GM12878 (cell line): ENCODE results near the gene ZBTB32. TPM values are rescaled to one million over a fixed set of nuclear protein-coding genes. Genes with fewer than 3 reads are reported as not detected.
A peak's percentile ranks its signal among the peaks of the same experiment; 100 is the strongest.
"Not testable (repeated sequence)": the region's sequence is repeated elsewhere in the genome, so short reads cannot be mapped to it uniquely, and the experiment has no call there.

Source experiments
- ATAC-seq: fragments of 200-7000 bp; cut with Tn5 transposase; 3 replicates; pipeline ENCODE4 v1.9.1; 2020; ENCODE audit warnings: mild to moderate bottlenecking, moderate library complexity
- Bru-seq: library from RNA; stranded (reverse); fragments of 400-500 nt; gene quantifications from one replicate; lab custom pipeline; 2021; lab: Mats Ljungman, UMichigan
- BruChase-seq, 2 experiments: library from RNA; stranded (reverse); fragments of 400-500 nt; gene quantifications; one replicate each; lab custom pipeline; 2021; lab: Mats Ljungman, UMichigan
- BruUV-seq: library from RNA; stranded (reverse); fragments of 400-500 nt; replicated peaks from 2 replicates; lab custom pipeline; 2021; lab: Mats Ljungman, UMichigan
- CTCF ChIA-PET: fragments of 300-600 bp; sonication (Branson Sonifier 250); formaldehyde crosslinking; extraction: SDS; loops from one replicate; lab custom pipeline; 2021; ENCODE audit warnings: inconsistent platforms; lab: Yijun Ruan, JAX
- POLR2A ChIA-PET: fragments of 350-600 bp; formaldehyde crosslinking; extraction: SDS; loops from one replicate; lab custom pipeline; 2021; ENCODE audit warnings: inconsistent platforms; lab: Charles Lee
- RAD21 ChIA-PET: fragments of 300-600 bp; sonication (Branson Sonifier 250); formaldehyde crosslinking; loops from one replicate; lab custom pipeline; 2023; ENCODE audit warnings: antibody characterized with exemption; ENCODE audit not compliant: unreplicated experiment; lab: Charles Lee
- SMC1A ChIA-PET: fragments of 300-600 bp; sonication (Branson Sonifier 250); formaldehyde crosslinking; loops from one replicate; lab custom pipeline; 2023; ENCODE audit not compliant: unreplicated experiment, uncharacterized antibody; lab: Charles Lee
- DNase-seq: peaks from one replicate; pipeline ENCODE4 v3.0.0-alpha.2; 2011; ENCODE audit warnings: low read depth, low spot score
- FAIRE-seq: peaks from 3 replicates; lab custom pipeline; 2011; peaks lifted over from hg19 to GRCh38; lab: Jason Lieb, UNC
- H2AFZ ChIP-seq: 2 replicates; pipeline ENCODE4 v1.6.0; 2011; ENCODE audit warnings: low read depth, low read length, control low read depth; ENCODE audit not compliant: control insufficient read depth
- H3K27ac ChIP-seq: 2 replicates; pipeline ENCODE4 v1.5.1; 2011; ENCODE audit warnings: control low read depth; ENCODE audit not compliant: control insufficient read depth, insufficient read depth
- H3K27me3 ChIP-seq, 2 experiments: replicated peaks in 1 of 2; 2 replicates each; pipeline versions ENCODE4 v1.6.0 to v1.6.1; 2011; ENCODE audit warnings: low read length in 1 of 2; ENCODE audit not compliant: control insufficient read depth in 2 of 2, insufficient read depth in 2 of 2
- H3K36me3 ChIP-seq, 2 experiments: 2 replicates each; pipeline ENCODE4 v1.5.1; 2011; ENCODE audit warnings: low read length in 1 of 2; ENCODE audit not compliant: control insufficient read depth in 2 of 2, insufficient read depth in 2 of 2
- H3K4me1 ChIP-seq: 2 replicates; pipeline ENCODE4 v1.6.1; 2011; ENCODE audit warnings: mild to moderate bottlenecking, low read length, moderate library complexity, mixed read lengths; ENCODE audit not compliant: control insufficient read depth, insufficient read depth
- H3K4me2 ChIP-seq: 2 replicates; pipeline ENCODE4 v1.6.0; 2011; ENCODE audit warnings: control low read depth; ENCODE audit not compliant: control insufficient read depth, insufficient read depth
- H3K4me3 ChIP-seq: fragments of 200-600 bp; sonication (generic); 2 replicates; pipeline ENCODE4 v1.5.1; 2016
- H3K79me2 ChIP-seq: 2 replicates; pipeline ENCODE4 v1.6.0; 2011; ENCODE audit warnings: low read length; ENCODE audit not compliant: control insufficient read depth, insufficient read depth
- H3K9ac ChIP-seq: 2 replicates; pipeline ENCODE4 v1.8.0; 2011; ENCODE audit warnings: low read length, control low read depth, mixed read lengths; ENCODE audit not compliant: control insufficient read depth, insufficient read depth
- H3K9me3 ChIP-seq: replicated peaks from 3 replicates; pipeline ENCODE4 v1.5.1; 2011; ENCODE audit warnings: mild to moderate bottlenecking, low read length; ENCODE audit not compliant: control insufficient read depth, insufficient read depth
- H4K20me1 ChIP-seq: 2 replicates; pipeline ENCODE4 v1.6.0; 2011; ENCODE audit not compliant: control insufficient read depth, insufficient read depth
- BHLHE40 ChIP-seq, 2 experiments: fragments of 450-650 bp in 1 of 2; IDR thresholded peaks; 2 replicates each; pipeline ENCODE4 v1.6.1; 2011 to 2017; ENCODE audit warnings: low read depth in 2 of 2, borderline replicate concordance in 1 of 2, improper control_type of control experiment in 1 of 2, low read length in 1 of 2, mild to moderate bottlenecking in 1 of 2
- HDAC6 ChIP-seq: fragments of 200-600 bp; sonication (generic); IDR thresholded peaks from one replicate; pipeline ENCODE4 v1.8.0; 2017; ENCODE audit warnings: antibody characterized with exemption; ENCODE audit not compliant: unreplicated experiment
- NFYB ChIP-seq: IDR thresholded peaks from 2 replicates; pipeline ENCODE4 v1.6.1; 2011; ENCODE audit warnings: low read depth, mild to moderate bottlenecking, low read length, improper control_type of control experiment, moderate library complexity; ENCODE audit not compliant: insufficient read depth
- SP1 ChIP-seq: IDR thresholded peaks from one replicate; pipeline ENCODE4 v1.6.1; 2011; ENCODE audit warnings: low read depth, low read length
- WGBS: methylation state at CpG from one replicate; pipeline ENCODE4 v1.1.6; 2016; ENCODE audit warnings: low lambda C conversion rate; ENCODE audit not compliant: insufficient replicate concordance, insufficient coverage; ENCODE audit errors: missing lambda C conversion rate; 5-methylcytosine and 5-hydroxymethylcytosine counted together
- in situ Hi-C: fragments of 300-500 bp; cut with MboI; formaldehyde crosslinking; loops from 9 replicates; pipeline ENCODE4 v1.14.3; 2018; ENCODE audit warnings: mixed read lengths
- intact Hi-C: fragments of 100-400 bp; cut with micrococcal nuclease; formaldehyde crosslinking; loops from one replicate; pipeline ENCODE4 v1.14.2; 2022; ENCODE audit not compliant: unreplicated experiment
- long read RNA-seq, 2 experiments: library from polyadenylated mRNA; unstranded; transcript quantifications; one replicate each; pipeline ENCODE4 v2.0.0, GENCODE V29; 2019 to 2020
- polyA minus RNA-seq, 3 experiments: library from RNA; depleted of rRNA, polyadenylated mRNA; stranded (reverse); fragments of >200 nt; gene quantifications; 2 replicates each; pipeline ENCODE4 v1.2.3, GENCODE V29; 2011
- polyA plus RNA-seq, 11 experiments: library from polyadenylated mRNA; depleted of rRNA in 4 of 11; unstranded in 6 of 11; stranded (reverse) in 5 of 11; fragments of >200 nt; fragmentation: Nextera tagmentation in 4 of 11; fragmentation: Illumina TruSeq in 1 of 11; extraction: Ambion mirVana in 4 of 11; extraction: Trizol in 1 of 11; gene quantifications; 1 replicate in 1 of 11; 2 replicates in 10 of 11; pipeline versions ENCODE4 v1.2.1 to v1.2.3, GENCODE V29; 2011 to 2016; ENCODE audit warnings: inconsistent platforms in 2 of 11, missing spikeins in 2 of 11, low read depth in 1 of 11
- total RNA-seq, 4 experiments: library from RNA; depleted of rRNA in 3 of 4; stranded (reverse); fragments of >200 nt in 3 of 4; fragmentation: Illumina TruSeq in 1 of 4; extraction: Trizol in 1 of 4; gene quantifications; 2 replicates each; pipeline versions ENCODE4 v1.2.1 to v1.2.3, GENCODE V29; 2013 to 2021
- TF ChIP-seq, protein P1 (sequence below): IDR thresholded peaks from 2 replicates; pipeline ENCODE4 v1.6.1; 2012; ENCODE audit warnings: mild to moderate bottlenecking, low read depth, low read length

The ZBTB32 gene, protein sequence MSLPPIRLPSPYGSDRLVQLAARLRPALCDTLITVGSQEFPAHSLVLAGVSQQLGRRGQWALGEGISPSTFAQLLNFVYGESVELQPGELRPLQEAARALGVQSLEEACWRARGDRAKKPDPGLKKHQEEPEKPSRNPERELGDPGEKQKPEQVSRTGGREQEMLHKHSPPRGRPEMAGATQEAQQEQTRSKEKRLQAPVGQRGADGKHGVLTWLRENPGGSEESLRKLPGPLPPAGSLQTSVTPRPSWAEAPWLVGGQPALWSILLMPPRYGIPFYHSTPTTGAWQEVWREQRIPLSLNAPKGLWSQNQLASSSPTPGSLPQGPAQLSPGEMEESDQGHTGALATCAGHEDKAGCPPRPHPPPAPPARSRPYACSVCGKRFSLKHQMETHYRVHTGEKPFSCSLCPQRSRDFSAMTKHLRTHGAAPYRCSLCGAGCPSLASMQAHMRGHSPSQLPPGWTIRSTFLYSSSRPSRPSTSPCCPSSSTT
- total RNA-seq (2013; cell fraction: nucleolus; rRNA removed), result 41.3 and 46.9 TPM in 2 replicates
- total RNA-seq (2014; rRNA removed), result 11.0 and 13.9 TPM in 2 replicates
- total RNA-seq (2014; rRNA removed; fragmentation: Illumina TruSeq; extraction: Trizol), result 11.0 and 11.4 TPM in 2 replicates
- total RNA-seq (2021), result 45.6 and 46.7 TPM in 2 replicates
- 7.2 TPM for polyA plus RNA-seq (2011; ENCODE audit: low read depth)
- 10.2 and 18.2 TPM in 2 replicates for polyA plus RNA-seq (2011; rRNA removed)
- polyA plus RNA-seq (2011; cell fraction: cytosol; rRNA removed), result 15.1 and 26.3 TPM in 2 replicates
- 78.5 and 107 TPM in 2 replicates for polyA plus RNA-seq (2011; cell fraction: nucleus; rRNA removed)
- 22.0 and 36.4 TPM in 2 replicates for polyA plus RNA-seq (2012)
- polyA plus RNA-seq (2014; fragmentation: Illumina TruSeq; extraction: Trizol), result 6.2 and 13.2 TPM in 2 replicates
- 1 to 10 TPM; 1.0 to 3.6 TPM for polyA plus RNA-seq (2014; fragmentation: Nextera tagmentation; extraction: Ambion mirVana)
- 34.7 and 36.7 TPM in 2 replicates for polyA plus RNA-seq (2014; rRNA removed)
- 10 to 100 TPM; 32.4 to 36.4 TPM for polyA plus RNA-seq (2016; fragmentation: Nextera tagmentation; extraction: Ambion mirVana)
- 6.7 and 12.7 TPM in 2 replicates for polyA minus RNA-seq (2011; rRNA and poly(A)+ RNA removed)
- 8.8 and 10.2 TPM in 2 replicates for polyA minus RNA-seq (2011; cell fraction: cytosol; rRNA and poly(A)+ RNA removed)
- 17.0 and 21.9 TPM in 2 replicates for polyA minus RNA-seq (2011; cell fraction: nucleus; rRNA and poly(A)+ RNA removed)
- Bru-seq, nascent RNA, result percentile 84 among the genes with signal in this experiment
- BruChase-seq, experiment 1, labeled RNA remaining after a 6-hour chase, result percentile 73 among the genes with signal in this experiment
- percentile 70 among the genes with signal in this experiment for BruChase-seq, experiment 2, labeled RNA remaining after a 2-hour chase
- long read RNA-seq, experiment 1, partial matches to known transcripts, result 7 of 29 reads
- long read RNA-seq, experiment 1, other reads (novel, unspliced or antisense), result 22 of 29 reads
- long read RNA-seq, experiment 2, partial matches to known transcripts, result 0 of 2 reads
- long read RNA-seq, experiment 2, other reads (novel, unspliced or antisense), result 2 of 2 reads

DNA sequence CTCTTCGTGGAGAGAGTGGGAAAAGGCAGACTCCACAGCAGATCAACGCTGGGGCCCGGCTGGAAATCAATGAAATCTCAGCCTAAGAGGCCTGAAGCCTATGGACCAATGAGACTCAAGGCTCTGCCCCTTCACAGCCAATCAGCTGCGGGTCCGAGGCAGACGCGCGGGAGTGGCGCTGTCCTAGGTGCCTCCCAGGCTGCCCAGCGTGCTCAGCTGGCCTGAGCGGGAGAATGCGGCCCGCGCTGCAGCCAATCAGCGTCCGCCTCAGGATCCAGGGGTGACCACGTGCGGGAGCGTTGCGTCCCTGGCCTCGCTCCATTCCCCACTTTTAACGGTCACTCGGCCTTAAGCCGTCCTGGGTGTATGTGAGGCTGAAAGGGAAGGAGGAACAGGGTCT lies at the start of gene ZBTB32:
Gene ZBTB32, plus strand, starts transcription at position 341 of the 400 bp plus-strand sequence. CDS start 10,069 bp downstream, outside the sequence.
- POLR2A ChIA-PET, result interaction anchor here (11.9 kb wide), 1 partner anchor 6 kb away, joined by 516 read pairs; no protein-coding TSS in a partner anchor
- Histone ChIP-seq H3K79me2 (peaks cover 2% of the 10 kb centered on the region; the same call in 1 of the 2 replicates), H3K4me2 (no peak within 1 kb of the TSS), H2AFZ (no peak within 1 kb of the TSS), H3K36me3 (no peaks in the 10 kb centered on the region), H3K27ac (no peak within 1 kb of the TSS), H3K9ac (no peak within 1 kb of the TSS), H3K9me3 (no peaks in the 10 kb centered on the region), H3K27me3 (no peaks in the 10 kb centered on the region), H3K4me1 (peaks cover 7% of the 10 kb centered on the region), H3K4me3 (peak within 1 kb of the TSS; percentile 80; the same call in 1 of the 2 replicates), H4K20me1 (no peaks in the 10 kb centered on the region)
- FAIRE-seq, result no peak
- 69% methylated on average over 24 of the region's 24 CpGs for WGBS
- CTCF ChIA-PET, result no interaction called here
- DNase-seq, result no peak
- BruUV-seq, result no TSS peak
- TF ChIP-seq NFYB, result peak; percentile 61; the same call in 1 of the 2 replicates
- TF ChIP-seq HDAC6, result no peak
- TF ChIP-seq SP1, result peak; percentile 16
- no peak for TF ChIP-seq BHLHE40 (IDR thresholded peaks at IDR 0.05; ENCODE audit: borderline replicate concordance in 1 of 2, low read depth in 2 of 2, low read length in 1 of 2)
- TF ChIP-seq, protein P1, sequence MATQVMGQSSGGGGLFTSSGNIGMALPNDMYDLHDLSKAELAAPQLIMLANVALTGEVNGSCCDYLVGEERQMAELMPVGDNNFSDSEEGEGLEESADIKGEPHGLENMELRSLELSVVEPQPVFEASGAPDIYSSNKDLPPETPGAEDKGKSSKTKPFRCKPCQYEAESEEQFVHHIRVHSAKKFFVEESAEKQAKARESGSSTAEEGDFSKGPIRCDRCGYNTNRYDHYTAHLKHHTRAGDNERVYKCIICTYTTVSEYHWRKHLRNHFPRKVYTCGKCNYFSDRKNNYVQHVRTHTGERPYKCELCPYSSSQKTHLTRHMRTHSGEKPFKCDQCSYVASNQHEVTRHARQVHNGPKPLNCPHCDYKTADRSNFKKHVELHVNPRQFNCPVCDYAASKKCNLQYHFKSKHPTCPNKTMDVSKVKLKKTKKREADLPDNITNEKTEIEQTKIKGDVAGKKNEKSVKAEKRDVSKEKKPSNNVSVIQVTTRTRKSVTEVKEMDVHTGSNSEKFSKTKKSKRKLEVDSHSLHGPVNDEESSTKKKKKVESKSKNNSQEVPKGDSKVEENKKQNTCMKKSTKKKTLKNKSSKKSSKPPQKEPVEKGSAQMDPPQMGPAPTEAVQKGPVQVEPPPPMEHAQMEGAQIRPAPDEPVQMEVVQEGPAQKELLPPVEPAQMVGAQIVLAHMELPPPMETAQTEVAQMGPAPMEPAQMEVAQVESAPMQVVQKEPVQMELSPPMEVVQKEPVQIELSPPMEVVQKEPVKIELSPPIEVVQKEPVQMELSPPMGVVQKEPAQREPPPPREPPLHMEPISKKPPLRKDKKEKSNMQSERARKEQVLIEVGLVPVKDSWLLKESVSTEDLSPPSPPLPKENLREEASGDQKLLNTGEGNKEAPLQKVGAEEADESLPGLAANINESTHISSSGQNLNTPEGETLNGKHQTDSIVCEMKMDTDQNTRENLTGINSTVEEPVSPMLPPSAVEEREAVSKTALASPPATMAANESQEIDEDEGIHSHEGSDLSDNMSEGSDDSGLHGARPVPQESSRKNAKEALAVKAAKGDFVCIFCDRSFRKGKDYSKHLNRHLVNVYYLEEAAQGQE, result peak; percentile 83
- ATAC-seq, result no peak
- SMC1A ChIA-PET, result interaction anchor here (3.0 to 12.3 kb wide), 2 partner anchors 9 to 10 kb away, joined by 12 to 375 read pairs; no protein-coding TSS in a partner anchor
- in situ Hi-C loops (no loop called here), intact Hi-C loops (no loop called here)
- RAD21 ChIA-PET, result interaction anchor here (11.0 kb wide), 1 partner anchor 9 kb away, joined by 430 read pairs; no protein-coding TSS in a partner anchor

DNA sequence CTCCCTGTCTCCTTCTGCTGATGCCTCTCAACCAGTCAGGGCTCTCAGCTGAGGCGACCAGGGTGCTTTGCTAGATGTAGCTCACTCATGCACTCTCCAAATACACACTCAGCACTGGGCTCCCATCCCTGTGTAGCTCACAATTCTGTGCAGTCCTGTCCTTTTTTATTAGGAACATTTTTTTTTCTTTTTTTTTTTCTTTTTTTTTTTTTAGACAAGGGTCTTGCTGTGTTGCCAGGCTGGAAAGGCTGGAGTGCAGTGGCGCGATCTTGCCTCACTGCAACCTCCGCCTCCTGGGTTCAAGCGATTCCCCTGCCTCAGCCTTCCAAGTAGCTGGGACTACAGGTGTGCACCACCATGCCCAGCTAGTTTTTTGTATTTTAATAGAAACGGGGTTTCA lies 49.5 kb upstream of the ZBTB32 start:
- FAIRE-seq, H3K9ac ChIP-seq, DNase-seq, H3K27ac ChIP-seq, BruUV-seq, H4K20me1 ChIP-seq, H3K27me3 ChIP-seq, in situ Hi-C loops, H3K4me2 ChIP-seq, SMC1A ChIA-PET, intact Hi-C loops, H3K4me3 ChIP-seq, H3K9me3 ChIP-seq, RAD21 ChIA-PET, POLR2A ChIA-PET, H3K4me1 ChIP-seq, H2AFZ ChIP-seq, ATAC-seq: not testable (repeated sequence)
- CTCF ChIA-PET, result interaction anchor here (2.0 kb wide), 1 partner anchor 106 kb away, joined by 9 read pairs; no protein-coding TSS in a partner anchor
- H3K36me3 ChIP-seq, result peaks cover 13 to 14% of the 10 kb centered on the region in 2 experiments; a peak in 3 of 4 replicates
- 85% methylated on average over 6 of the region's 6 CpGs for WGBS
- peaks cover 10% of the 10 kb centered on the region for H3K79me2 ChIP-seq
